PC-9 (cell line): ENCODE data around the gene SFT2D2. TPM values are rescaled to one million over a fixed set of nuclear protein-coding genes. Genes with fewer than 3 reads are reported as not detected.

ENCODE experiments used
- BruUV-seq: library from RNA; stranded (reverse); fragments of 400-500 nt; replicated peaks from 2 replicates; lab custom pipeline; 2021; lab: Mats Ljungman, UMichigan
- CTCF ChIA-PET: fragments of 300-600 bp; sonication (Branson Sonifier 250); formaldehyde crosslinking; loops from one replicate; lab custom pipeline; 2022; ENCODE audit warnings: antibody characterized with exemption; lab: Charles Lee
- POLR2A ChIA-PET: fragments of 300-600 bp; sonication (Branson Sonifier 250); formaldehyde crosslinking; loops from one replicate; lab custom pipeline; 2022; ENCODE audit warnings: antibody characterized with exemption; ENCODE audit not compliant: unreplicated experiment; lab: Charles Lee
- DNase-seq, 2 experiments: peaks; one replicate each; pipeline versions ENCODE4 v3.0.0 to v3.0.0-alpha.2; 2015 to 2022; ENCODE audit warnings: mixed read lengths in 1 of 2
- H2AFZ ChIP-seq: fragments of 200-600 bp; sonication (generic); 2 replicates; pipeline ENCODE4 v1.8.1; 2017; ENCODE audit warnings: antibody characterized with exemption
- H3F3A ChIP-seq: fragments of 200-600 bp; sonication (generic); 2 replicates; pipeline ENCODE4 v1.8.1; 2017; ENCODE audit warnings: antibody characterized with exemption, mild to moderate bottlenecking, low read depth; ENCODE audit not compliant: insufficient read depth
- H3K27ac ChIP-seq: fragments of 200-600 bp; sonication (generic); 2 replicates; pipeline ENCODE4 v1.6.1; 2016; ENCODE audit warnings: mixed run types
- H3K27me3 ChIP-seq: fragments of 200-600 bp; sonication (generic); 2 replicates; pipeline ENCODE4 v1.6.1; 2016; ENCODE audit warnings: low read depth, mixed run types; ENCODE audit not compliant: insufficient read depth
- H3K36me3 ChIP-seq: fragments of 200-600 bp; sonication (generic); 2 replicates; pipeline ENCODE4 v1.6.1; 2016; ENCODE audit warnings: low read depth, mixed run types
- H3K4me1 ChIP-seq: fragments of 200-600 bp; sonication (generic); replicated peaks from 2 replicates; pipeline ENCODE4 v1.6.1; 2016; ENCODE audit warnings: mixed run types; ENCODE audit not compliant: insufficient read depth
- H3K4me2 ChIP-seq: fragments of 200-600 bp; sonication (generic); 2 replicates; pipeline ENCODE4 v1.6.1; 2017; ENCODE audit warnings: mixed run types
- H3K4me3 ChIP-seq: fragments of 200-600 bp; sonication (generic); 2 replicates; pipeline ENCODE4 v1.6.1; 2016; ENCODE audit warnings: mixed run types
- H3K79me2 ChIP-seq: fragments of 200-600 bp; sonication (generic); 2 replicates; pipeline ENCODE4 v1.6.1; 2017; ENCODE audit warnings: low read depth, mixed run types
- H3K9me2 ChIP-seq: fragments of 200-600 bp; sonication (generic); 2 replicates; pipeline ENCODE4 v1.8.1; 2017; ENCODE audit warnings: mild to moderate bottlenecking; ENCODE audit not compliant: insufficient read depth
- H3K9me3 ChIP-seq: fragments of 200-600 bp; sonication (generic); 2 replicates; pipeline ENCODE4 v1.8.1; 2016; ENCODE audit warnings: low read depth; ENCODE audit not compliant: insufficient read depth
- H4K20me1 ChIP-seq: fragments of 200-600 bp; sonication (generic); 2 replicates; pipeline ENCODE4 v1.8.1; 2017; ENCODE audit not compliant: insufficient read depth
- EZH2 ChIP-seq: fragments of 200-600 bp; sonication (generic); IDR thresholded peaks from 2 replicates; pipeline ENCODE4 v1.8.0; 2017; ENCODE audit warnings: antibody characterized with exemption, low read depth
- intact Hi-C: fragments of 100-400 bp; cut with micrococcal nuclease; formaldehyde crosslinking; loops from one replicate; pipeline ENCODE4 v1.10.0; 2022; ENCODE audit not compliant: unreplicated experiment
- total RNA-seq: library from RNA; stranded (reverse); gene quantifications from 2 replicates; pipeline ENCODE4 v1.2.3, GENCODE V29; 2021
- TF ChIP-seq, protein P1 (sequence below): fragments of 200-600 bp; sonication (generic); conservative IDR thresholded peaks from 2 replicates; pipeline ENCODE4 v1.6.1; 2017; ENCODE audit warnings: mixed run types, antibody characterized with exemption, mild to moderate bottlenecking, moderate library complexity

SFT2D2 gene
- total RNA-seq, 1 experiment from 2014 or later, result 66.8 TPM

DNA sequence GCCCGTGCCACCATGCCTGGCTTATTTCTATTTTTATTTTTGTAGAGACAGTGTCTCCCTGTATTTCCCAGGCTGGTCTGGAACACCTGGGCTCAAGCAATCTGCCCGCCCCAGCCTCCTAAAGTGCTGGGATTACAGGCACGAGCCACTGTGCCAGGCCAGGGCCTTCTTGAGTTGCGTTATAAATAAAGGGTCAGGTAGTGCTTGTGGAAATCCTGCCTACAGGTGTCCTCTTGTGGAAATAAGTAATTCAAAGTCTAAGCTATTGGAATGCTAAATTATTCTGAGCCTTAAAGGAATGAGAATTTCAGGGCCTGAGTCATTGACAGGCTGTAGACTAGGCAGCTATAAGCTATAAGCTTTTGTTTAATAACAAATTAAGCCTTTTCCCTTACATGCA is 8.1 kb upstream of the SFT2D2 start:
- ChIA-PET CTCF (no interaction called here), POLR2A (no interaction called here)
- TF ChIP-seq, protein P1, sequence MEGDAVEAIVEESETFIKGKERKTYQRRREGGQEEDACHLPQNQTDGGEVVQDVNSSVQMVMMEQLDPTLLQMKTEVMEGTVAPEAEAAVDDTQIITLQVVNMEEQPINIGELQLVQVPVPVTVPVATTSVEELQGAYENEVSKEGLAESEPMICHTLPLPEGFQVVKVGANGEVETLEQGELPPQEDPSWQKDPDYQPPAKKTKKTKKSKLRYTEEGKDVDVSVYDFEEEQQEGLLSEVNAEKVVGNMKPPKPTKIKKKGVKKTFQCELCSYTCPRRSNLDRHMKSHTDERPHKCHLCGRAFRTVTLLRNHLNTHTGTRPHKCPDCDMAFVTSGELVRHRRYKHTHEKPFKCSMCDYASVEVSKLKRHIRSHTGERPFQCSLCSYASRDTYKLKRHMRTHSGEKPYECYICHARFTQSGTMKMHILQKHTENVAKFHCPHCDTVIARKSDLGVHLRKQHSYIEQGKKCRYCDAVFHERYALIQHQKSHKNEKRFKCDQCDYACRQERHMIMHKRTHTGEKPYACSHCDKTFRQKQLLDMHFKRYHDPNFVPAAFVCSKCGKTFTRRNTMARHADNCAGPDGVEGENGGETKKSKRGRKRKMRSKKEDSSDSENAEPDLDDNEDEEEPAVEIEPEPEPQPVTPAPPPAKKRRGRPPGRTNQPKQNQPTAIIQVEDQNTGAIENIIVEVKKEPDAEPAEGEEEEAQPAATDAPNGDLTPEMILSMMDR, result no peak
- no peak for TF ChIP-seq EZH2
- Histone ChIP-seq H3K4me1 (no peaks in the 10 kb centered on the region), H3K4me3 (no peak overlapping the region), H3F3A (no peaks in the 10 kb centered on the region), H3K36me3 (no peaks in the 10 kb centered on the region), H3K27ac (no peak overlapping the region), H4K20me1 (no peaks in the 10 kb centered on the region), H3K9me2 (no peaks in the 10 kb centered on the region), H3K79me2 (no peaks in the 10 kb centered on the region), H3K9me3 (no peaks in the 10 kb centered on the region), H2AFZ (no peak overlapping the region), H3K27me3 (no peaks in the 10 kb centered on the region), H3K4me2 (no peak overlapping the region)
- no peak for DNase-seq
- BruUV-seq, result no TSS peak
- intact Hi-C loops, result no loop called here

DNA sequence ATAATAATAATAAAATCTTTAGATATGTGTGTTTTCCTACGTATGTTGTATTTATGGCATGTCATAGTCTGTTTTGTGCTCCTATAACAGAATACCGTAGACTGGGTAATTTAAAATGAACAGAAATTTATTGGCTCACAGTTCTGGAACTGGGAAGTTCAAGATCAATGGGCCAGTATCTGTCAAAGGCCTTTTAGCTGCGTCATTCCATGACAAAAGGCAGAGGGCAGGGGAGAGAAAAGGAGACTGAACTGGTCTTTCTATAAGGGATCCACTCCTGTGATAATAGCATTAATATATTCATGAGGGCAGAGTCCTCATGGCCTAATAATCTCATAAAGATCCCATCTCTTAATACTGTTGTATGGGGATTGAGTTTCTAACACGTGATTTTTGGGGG is 7.1 kb upstream of the SFT2D2 start:
- no peaks in the 10 kb centered on the region for H3K9me2 ChIP-seq
- TF ChIP-seq, protein P1, result no peak
- TF ChIP-seq EZH2, result no peak
- H3K79me2 ChIP-seq, result no peaks in the 10 kb centered on the region
- no peaks in the 10 kb centered on the region for H3K36me3 ChIP-seq
- no peak for DNase-seq
- no peaks in the 10 kb centered on the region; the same call in 1 of the 2 replicates for H3K9me3 ChIP-seq
- intact Hi-C loops, result no loop called here
- no TSS peak for BruUV-seq
- ChIA-PET POLR2A (no interaction called here), CTCF (interaction anchor here (0.6 kb wide), 1 partner anchor 43 kb away, joined by 4 read pairs; no protein-coding TSS in a partner anchor)
- no peaks in the 10 kb centered on the region for H4K20me1 ChIP-seq
- H2AFZ ChIP-seq, result no peak overlapping the region
- H3K27ac ChIP-seq, result no peak overlapping the region
- peaks cover 4% of the 10 kb centered on the region; the same call in 1 of the 2 replicates for H3K4me1 ChIP-seq
- H3K4me2 ChIP-seq, result no peak overlapping the region
- no peak overlapping the region for H3K4me3 ChIP-seq
- no peaks in the 10 kb centered on the region for H3K27me3 ChIP-seq
- peaks cover 7% of the 10 kb centered on the region; the same call in 1 of the 2 replicates for H3F3A ChIP-seq

DNA sequence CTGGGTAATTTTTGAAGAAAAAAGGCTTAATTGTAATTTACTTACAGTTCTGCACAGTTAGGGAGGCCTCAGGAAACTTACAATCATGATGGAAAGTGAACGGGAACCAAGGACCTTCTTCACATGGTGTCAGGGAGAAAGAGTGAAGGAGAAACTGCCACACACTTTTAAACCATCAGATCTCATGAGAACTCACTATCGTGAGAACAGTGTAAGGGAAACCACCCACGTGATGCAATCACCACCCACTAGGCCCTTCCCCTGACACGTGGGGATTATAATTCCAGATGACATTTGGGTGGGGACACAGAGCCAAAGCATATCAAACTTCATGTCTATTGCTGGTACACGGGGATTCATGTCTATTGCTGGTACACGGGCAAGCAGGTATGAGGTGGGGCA is 5.3 kb upstream of the SFT2D2 start:
- Histone ChIP-seq H3K4me3 (no peak overlapping the region), H3K27me3 (no peaks in the 10 kb centered on the region), H3K4me2 (no peak overlapping the region), H3K36me3 (no peaks in the 10 kb centered on the region), H3F3A (peaks cover 18% of the 10 kb centered on the region; the same call in 1 of the 2 replicates), H4K20me1 (no peaks in the 10 kb centered on the region), H3K79me2 (no peaks in the 10 kb centered on the region), H3K4me1 (peaks cover 22% of the 10 kb centered on the region), H2AFZ (no peak overlapping the region), H3K27ac (no peak overlapping the region), H3K9me2 (no peaks in the 10 kb centered on the region), H3K9me3 (no peaks in the 10 kb centered on the region; the same call in 1 of the 2 replicates)
- ChIA-PET POLR2A (no interaction called here), CTCF (no interaction called here)
- TF ChIP-seq, protein P1, result no peak
- TF ChIP-seq EZH2, result no peak
- intact Hi-C loops, result loop anchor here (10.0 kb wide), 1 partner anchor 136 kb away; no protein-coding TSS in a partner anchor
- no TSS peak for BruUV-seq
- DNase-seq, result no peak
